GM12872 (cell line): ENCODE data around the gene TAF15.

Source experiments
- TF ChIP-seq, protein P1 (sequence below): IDR thresholded peaks from 3 replicates; pipeline ENCODE4 v1.5.1; 2011; ENCODE audit warnings: low read depth, mild to moderate bottlenecking, low read length, moderate library complexity; ENCODE audit not compliant: insufficient read depth

The TAF15 gene

DNA sequence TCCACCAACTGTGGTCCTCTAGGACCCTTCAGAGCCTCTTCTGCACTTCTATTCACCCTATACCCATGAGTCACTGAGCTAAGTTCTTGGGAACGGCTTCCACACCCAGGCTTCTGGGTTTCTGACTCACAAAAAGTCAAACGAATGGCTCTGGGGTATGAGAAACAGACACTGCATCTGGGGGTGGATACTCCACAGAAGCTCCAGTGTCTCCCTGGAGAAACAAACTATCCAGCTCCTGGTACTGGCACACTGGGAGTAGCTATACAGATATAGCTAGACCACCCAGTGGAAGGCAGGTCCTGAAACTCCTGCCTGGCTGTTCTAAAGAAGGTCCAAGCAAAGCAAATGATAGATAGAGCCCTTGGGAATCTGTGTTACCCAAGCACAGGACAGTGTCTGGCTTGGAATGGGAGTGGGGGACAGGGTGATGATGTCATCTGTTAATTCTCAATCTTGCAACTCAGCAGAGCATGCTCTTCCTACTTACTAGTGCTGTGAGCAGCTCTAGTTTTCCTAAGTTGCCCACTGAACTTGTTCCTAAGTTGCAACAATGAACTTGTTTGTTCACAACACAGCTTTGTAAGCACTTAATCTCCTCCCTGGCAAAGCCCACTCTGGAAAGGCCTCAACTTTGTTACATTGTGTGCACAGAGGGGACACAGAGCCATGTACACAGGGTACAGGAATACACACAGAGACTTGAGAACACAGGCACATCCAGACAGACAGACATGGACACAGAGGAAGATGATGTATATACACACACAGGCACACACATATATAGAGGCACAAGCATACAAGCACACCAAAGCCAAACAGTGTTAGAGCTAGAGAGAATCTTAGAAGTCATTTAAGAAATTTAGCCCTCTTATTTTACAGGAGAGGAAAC, 20.6 kb upstream of the TAF15 start:
- TF ChIP-seq, protein P1, sequence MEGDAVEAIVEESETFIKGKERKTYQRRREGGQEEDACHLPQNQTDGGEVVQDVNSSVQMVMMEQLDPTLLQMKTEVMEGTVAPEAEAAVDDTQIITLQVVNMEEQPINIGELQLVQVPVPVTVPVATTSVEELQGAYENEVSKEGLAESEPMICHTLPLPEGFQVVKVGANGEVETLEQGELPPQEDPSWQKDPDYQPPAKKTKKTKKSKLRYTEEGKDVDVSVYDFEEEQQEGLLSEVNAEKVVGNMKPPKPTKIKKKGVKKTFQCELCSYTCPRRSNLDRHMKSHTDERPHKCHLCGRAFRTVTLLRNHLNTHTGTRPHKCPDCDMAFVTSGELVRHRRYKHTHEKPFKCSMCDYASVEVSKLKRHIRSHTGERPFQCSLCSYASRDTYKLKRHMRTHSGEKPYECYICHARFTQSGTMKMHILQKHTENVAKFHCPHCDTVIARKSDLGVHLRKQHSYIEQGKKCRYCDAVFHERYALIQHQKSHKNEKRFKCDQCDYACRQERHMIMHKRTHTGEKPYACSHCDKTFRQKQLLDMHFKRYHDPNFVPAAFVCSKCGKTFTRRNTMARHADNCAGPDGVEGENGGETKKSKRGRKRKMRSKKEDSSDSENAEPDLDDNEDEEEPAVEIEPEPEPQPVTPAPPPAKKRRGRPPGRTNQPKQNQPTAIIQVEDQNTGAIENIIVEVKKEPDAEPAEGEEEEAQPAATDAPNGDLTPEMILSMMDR = no peak

DNA sequence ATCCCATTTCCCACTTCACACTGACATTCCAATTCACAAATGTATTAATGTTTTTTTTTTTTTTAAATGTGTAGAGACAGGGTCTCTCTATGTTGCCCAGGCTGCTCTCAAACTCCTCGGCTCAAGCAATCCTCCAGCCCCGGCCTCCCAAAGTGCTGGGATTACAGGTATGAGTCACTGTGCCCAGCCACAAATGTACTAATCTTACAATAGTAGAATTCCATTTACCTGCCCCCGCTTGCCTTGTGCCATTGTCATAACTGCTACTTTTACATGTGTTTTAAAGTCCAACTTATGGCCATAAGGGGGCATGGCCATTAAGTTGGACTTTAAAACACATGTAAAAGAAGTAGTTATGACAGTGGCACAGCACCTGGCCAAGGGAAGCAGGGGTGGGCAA, 18.4 kb upstream of the TAF15 start:
- TF ChIP-seq, protein P1 = no peak

DNA sequence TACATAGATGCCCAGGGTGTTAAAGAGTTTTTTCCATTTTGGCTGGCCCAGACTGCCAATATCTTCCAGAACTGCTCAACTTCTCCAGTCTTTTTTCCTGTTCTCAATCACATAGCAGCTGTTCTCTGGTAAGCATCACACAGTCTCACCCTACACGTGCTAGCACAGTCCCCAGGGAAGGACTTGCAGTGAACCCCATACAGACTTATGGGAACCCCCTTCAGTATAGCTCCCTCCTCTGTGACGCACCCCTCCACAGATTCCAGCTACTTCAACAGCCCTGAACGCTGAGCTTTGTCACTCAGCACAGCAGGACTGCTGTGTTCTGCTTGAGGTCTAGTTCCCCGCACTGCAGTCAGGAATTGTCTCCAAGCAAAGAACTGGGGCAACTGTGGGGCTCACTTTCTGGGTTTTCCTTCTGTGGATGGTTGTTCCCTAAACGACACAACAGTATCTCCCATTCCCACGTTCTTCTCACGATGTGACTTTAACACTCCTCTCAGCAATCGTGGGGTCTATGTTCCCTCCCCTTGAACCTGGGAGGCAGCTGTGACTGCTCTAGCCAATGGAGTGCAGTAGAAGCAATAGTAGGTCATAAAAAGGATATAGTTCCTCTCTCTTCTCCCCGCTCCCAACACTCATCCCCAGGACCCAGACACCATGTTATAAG, 17.5 kb upstream of the TAF15 start:
- TF ChIP-seq, protein P1 = no peak

DNA sequence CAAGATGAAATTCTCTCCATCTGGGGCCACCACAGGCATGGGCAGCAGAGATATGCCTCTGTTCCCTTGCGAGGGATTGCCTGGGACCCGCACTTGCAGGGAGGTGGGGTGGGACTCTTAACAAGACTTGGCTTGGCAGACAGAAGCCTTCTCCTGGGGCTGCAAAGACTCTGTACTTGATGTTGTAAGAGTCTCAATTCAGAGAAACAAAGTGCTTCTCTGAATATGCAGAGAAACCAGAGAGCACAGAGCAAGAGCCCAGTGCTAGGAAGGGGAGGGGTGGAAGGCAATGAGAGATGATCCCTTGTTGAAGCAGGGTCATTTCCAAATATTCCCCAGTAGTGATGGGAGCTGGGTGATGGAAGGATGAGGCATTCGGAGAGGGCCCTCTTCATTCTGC, 16.0 kb upstream of the TAF15 start:
- TF ChIP-seq, protein P1 = no peak

DNA sequence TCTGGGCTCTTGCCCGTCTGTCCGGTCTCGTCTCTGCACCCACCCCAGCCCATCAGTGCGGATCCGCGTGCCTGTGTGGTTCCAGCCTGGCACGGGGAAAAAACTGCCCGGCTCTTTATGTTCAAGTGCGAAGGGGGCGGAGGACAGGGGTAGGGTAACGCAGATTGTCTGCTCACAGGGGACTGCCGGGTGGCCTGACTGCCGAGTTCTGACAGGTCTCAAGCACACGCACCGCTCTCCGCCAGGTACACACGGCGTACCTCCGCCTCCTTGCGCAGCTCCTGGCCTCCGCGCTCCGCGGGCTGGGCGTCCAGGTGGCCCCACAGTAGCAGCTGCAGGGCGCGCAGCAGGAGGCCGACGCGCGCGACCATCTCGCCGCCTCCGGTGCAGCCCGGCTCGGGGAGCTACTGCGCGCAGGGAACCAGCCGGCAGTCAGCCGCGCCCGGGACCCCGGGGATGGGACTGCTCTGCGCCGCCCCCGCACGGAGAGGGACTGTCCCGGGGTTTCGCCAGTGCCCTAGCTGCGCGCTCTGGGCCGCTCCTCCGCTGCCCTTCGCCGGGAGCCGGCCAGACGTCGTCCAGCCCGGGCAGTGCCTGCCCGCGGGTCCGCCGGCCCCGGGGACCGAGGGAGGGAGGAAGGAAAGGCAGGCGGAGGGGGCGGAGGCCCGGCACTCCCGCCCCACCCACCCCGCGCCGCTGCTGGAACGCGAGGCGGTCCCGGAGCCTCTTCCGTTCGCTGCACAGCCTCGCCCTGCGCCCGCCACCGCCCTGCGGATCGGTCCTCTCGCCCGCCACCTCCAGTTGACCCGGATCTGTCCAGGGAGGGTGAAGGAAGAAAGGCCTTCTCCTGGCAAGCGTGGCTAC, 14.0 kb upstream of the TAF15 start, which contains the start of gene MMP28:
Gene MMP28 (minus strand): TSS at position 635 of the 864 bp plus-strand sequence. CDS start 264 bp downstream, at position 371.
- TF ChIP-seq, protein P1 = no peak

DNA sequence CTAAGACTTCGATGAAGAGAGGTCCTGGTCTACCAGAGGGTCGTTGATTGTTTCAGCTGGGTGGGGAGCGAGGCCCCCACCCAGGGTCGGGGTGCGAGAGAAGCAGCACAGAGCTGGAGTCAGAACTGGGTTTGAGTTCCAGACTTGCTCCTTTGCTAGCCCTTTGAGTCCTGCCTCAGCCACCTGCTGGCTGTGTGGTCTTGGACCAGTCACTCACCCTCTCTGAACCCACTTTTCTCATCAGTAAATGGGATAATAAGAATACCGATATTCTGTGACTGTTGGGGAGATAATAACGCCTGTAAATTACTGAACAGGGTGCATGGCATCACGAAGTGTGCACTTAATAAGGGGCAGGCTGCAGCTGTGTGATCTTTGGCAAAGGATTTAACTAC, 13.4 kb upstream of the TAF15 start:
- TF ChIP-seq, protein P1 = no peak

DNA sequence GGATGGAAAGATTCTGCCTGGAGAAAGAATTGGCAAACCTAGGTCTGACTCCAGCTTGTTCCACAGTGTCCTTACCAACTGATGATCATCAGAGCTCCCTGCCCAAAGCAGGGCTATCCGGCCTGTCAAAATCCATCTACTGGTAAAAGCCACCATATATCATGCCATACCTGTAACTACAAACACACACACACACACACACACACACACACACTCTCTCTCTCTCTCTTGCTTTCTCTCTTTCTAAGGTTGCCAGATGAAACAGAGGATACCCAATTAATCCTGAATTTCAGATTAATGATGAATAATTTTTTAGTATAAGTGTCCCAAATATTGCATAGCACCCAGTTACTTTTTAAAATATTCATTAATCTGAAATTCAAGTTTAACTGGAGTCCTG, 12.3 kb upstream of the TAF15 start:
- TF ChIP-seq, protein P1 = no peak
